ENCODE results near the gene RAB43.
"Not testable (repeated sequence)": the region's sequence is repeated elsewhere in the genome, so short reads cannot be mapped to it uniquely, and the experiment has no call there.

RAB43 gene

DNA sequence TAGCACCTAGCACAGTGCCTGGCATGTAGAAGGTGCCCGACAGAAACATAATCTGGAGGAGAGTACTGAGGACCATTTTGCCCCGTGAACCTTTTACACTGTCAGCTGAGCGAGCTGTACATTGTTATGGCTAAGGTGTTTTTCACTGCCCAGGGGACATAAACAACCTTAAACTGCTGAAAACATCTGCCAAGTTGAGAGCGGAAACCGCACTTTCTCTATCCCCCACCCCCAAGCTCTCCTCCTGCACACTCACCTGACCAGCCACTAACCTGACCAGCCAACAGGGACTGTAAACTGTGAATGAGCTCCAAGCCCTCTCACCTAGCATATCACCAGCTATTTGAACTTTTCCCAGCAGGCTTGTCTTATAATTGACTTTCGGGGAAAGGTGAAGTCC, 17.6 kb downstream of the RAB43 start:
- no peak overlapping the region for H3K4me3 ChIP-seq (ENCODE audit: low read length)
- no peak for DNase-seq (ENCODE audit: low read depth)
- TF ChIP-seq, protein P1, sequence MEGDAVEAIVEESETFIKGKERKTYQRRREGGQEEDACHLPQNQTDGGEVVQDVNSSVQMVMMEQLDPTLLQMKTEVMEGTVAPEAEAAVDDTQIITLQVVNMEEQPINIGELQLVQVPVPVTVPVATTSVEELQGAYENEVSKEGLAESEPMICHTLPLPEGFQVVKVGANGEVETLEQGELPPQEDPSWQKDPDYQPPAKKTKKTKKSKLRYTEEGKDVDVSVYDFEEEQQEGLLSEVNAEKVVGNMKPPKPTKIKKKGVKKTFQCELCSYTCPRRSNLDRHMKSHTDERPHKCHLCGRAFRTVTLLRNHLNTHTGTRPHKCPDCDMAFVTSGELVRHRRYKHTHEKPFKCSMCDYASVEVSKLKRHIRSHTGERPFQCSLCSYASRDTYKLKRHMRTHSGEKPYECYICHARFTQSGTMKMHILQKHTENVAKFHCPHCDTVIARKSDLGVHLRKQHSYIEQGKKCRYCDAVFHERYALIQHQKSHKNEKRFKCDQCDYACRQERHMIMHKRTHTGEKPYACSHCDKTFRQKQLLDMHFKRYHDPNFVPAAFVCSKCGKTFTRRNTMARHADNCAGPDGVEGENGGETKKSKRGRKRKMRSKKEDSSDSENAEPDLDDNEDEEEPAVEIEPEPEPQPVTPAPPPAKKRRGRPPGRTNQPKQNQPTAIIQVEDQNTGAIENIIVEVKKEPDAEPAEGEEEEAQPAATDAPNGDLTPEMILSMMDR (conservative IDR thresholded peaks at IDR 0.05; ENCODE audit: low read length): no peak

DNA sequence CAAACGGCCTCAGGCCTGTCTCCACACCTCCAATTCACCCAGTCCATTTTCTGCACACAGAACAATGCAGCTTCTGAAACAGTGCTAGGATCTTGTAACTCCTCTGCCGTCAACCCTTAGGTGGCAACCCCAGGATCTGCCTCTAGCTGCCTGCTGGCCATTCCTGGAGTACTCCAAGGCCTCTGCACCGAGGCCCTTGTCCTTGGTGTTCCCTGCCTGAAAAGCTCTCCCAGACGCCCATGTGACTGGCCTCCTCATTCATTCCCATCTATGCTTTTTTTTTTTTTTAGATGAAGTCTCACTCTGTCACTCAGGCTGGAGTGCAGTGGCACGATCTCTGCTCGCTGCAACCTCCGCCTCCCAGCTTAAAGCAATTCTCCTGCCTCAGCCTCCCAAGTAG, 18.3 kb downstream of the RAB43 start:
- H3K4me3 ChIP-seq (ENCODE audit: low read length): no peak overlapping the region
- TF ChIP-seq, protein P1 (conservative IDR thresholded peaks at IDR 0.05; ENCODE audit: low read length): no peak
- DNase-seq (ENCODE audit: low read depth): no peak

DNA sequence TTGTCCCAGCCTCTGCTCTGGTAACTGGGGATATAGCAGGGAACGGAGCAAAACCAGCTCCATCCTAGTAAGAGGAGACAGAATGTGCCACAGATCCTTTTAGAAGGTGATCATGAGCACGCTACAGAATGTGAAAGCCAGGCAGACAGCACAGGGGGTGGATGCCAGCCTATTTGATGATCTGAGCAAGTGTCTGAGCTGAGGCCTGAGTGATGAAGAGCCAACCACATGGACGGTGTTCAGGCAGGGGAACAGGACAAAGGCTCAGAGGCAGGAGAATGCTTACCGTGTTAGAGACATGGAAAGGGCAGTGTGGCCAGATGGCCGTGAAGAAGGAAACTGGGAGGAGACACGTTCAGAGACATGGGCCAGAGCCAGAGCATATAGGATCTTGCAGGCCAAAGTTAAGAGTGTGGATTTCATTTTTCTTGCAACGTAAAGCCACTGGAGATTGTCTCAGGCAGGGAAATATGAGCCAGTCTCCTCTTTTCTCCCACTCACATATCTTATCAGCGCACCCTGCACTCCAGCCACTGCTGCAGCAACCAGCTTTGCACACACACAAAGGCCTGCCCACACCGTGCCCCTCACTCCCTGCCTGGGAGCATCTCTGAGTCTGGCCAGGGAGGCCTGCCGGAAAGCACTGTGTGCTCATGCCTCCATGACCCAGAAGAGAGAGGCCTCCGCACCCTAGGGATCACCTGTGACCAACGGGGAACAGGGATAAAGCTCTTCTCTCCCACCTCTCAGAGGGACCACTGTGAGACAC, 20.1 kb downstream of the RAB43 start:
- no peak for DNase-seq (ENCODE audit: low read depth)
- no peak overlapping the region for H3K4me3 ChIP-seq (ENCODE audit: low read length)
- TF ChIP-seq, protein P1 (conservative IDR thresholded peaks at IDR 0.05; ENCODE audit: low read length): no peak

DNA sequence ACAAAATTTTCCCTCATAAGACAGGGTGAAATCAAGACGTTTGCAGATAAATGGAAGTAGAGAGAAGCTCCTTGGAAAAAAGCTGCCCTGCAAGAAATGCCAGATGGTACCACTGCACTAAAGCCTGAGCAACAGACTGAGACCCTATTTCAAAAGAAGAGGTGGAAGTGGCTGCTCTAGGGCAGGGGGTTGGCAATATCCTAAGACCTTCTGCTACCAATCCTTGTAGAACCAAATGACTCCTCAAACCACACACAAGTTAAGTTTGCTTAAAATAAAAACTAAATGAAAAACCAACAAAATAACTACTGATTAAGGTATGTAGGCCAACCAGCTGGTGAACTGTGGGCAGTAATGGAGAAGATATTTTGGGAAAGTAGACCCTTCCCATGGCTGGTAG, 21.3 kb downstream of the RAB43 start:
- DNase-seq (ENCODE audit: low read depth): no peak
- H3K4me3 ChIP-seq (ENCODE audit: low read length): no peak overlapping the region
- TF ChIP-seq, protein P1 (conservative IDR thresholded peaks at IDR 0.05; ENCODE audit: low read length): no peak

DNA sequence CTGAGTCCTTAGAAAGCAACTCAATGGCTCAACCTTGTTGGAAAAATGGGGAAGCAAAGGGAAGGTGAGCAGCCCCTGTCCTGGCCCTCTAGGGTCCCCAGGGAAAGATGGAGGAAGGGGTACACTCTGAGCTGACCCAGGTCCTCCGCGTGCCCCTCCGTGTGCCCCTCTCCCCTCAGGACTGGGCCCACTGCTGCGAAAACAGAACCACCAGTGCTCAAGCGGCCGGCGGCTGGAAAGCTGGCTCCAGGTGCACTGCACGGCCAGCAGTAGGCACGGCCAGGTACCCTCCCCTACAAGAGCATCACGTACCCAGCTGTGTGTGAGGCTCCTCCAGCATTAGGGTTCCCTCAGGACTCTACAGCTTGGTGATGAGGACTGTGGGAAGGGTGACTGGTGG, 26.3 kb downstream of the RAB43 start:
- TF ChIP-seq, protein P1 (conservative IDR thresholded peaks at IDR 0.05; ENCODE audit: low read length): no peak
- H3K4me3 ChIP-seq (ENCODE audit: low read length): no peak overlapping the region
- no peak for DNase-seq (ENCODE audit: low read depth)

DNA sequence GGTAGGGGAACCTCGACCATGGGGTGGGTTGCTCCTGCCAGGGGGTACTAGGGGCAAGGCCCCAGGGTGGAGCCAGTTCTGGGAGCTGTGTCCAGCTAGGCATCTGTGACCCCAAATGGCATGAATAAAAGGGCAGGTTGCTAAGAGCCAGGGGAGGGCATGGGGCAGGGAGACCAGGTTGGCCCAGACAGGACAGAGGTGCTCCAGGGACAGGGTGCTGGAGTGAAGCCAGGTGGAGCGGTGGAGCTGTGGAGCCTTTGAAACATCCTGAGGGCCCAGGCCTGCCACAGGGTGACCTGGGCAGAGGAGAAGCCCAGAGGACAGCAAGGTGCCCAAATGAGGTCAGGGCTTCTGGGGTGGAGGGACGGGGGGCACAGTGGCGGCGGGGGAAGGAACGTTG, 33.3 kb downstream of the RAB43 start:
- not testable (repeated sequence) for DNase-seq (ENCODE audit: low read depth); H3K4me3 ChIP-seq (ENCODE audit: low read length)

DNA sequence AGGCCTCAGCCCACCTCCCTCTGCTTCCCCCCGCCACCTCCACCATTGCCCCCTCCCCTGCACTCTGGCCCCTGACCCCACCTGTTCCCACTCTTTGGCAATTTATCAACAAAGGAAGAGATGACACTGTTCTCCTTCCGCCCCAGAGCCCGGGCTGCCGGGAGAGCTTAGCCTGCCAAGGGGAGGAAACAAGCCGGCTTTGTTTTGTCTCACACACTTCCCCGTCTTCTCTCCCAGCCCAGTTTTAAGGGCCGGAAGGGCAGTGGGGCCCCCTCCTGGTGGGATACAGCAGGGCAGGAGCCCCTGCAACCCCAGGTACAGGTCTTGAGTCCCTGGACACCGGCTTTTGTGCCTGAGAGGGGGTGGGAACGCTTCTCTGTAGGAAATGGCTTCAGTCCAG, 33.7 kb downstream of the RAB43 start:
- DNase-seq (ENCODE audit: low read depth): peak; percentile 45
- not testable (repeated sequence) for H3K4me3 ChIP-seq (ENCODE audit: low read length)

DNA sequence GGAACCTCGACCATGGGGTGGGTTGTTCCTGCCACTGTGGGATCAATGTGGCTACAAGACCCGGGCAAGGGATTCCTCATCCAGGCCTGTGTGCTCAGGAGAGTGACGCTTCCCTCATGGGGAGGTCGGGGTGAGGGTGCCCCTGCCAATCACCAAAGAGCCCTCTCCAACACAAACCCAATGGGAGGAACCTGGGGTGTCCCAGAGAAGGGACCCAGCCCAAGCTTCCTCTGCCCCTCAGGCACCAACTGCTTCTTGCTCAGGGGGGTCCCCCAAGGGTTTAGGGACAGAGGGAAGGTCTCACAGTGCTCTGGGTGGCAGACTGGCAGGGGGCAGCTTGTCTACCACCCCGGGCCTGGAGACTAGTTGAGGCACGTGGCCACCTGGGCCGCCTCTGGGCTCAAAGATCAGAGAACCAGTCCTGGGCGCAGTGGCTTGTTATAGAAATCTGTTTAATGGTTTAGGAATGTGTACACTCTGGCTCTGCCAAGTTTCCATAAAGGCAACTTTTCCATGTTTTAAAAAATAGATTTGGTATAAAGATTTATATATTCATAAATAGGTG, 34.4 kb downstream of the RAB43 start:
- no peak overlapping the region for H3K4me3 ChIP-seq (ENCODE audit: low read length)
- TF ChIP-seq, protein P1 (conservative IDR thresholded peaks at IDR 0.05; ENCODE audit: low read length): no peak
- DNase-seq (ENCODE audit: low read depth): peak; percentile 9

Data from AG10803 (cell line).